Lung (tissue), 12 donors: ENCODE results near the gene LDB3. TPM values are rescaled to one million over a fixed set of nuclear protein-coding genes. Genes with fewer than 3 reads are reported as not detected.

Source experiments
- ATAC-seq: fragments of 200-7000 bp; cut with Tn5 transposase; one replicate; pipeline ENCODE4 v1.9.1; 2020; ENCODE audit warnings: moderate number of reproducible peaks; ENCODE audit not compliant: insufficient read depth, low FRiP score
- DNase-seq, 3 donors: peaks; one replicate each; pipeline ENCODE4 v3.0.0-alpha.2; 2013 to 2017
- H3K27ac ChIP-seq, 2 donors: one replicate each; pipeline ENCODE4 v1.5.1; 2013; ENCODE audit warnings: mild to moderate bottlenecking in 2 of 2, moderate library complexity in 2 of 2, control low read depth in 1 of 2, inconsistent platforms in 1 of 2, low read depth in 1 of 2, low read length in 1 of 2
- H3K27me3 ChIP-seq, 3 donors: one replicate each; pipeline ENCODE4 v1.5.1; 2013; ENCODE audit warnings: low read length in 2 of 3; ENCODE audit not compliant: control insufficient read depth in 3 of 3, insufficient read depth in 3 of 3
- H3K36me3 ChIP-seq, 4 donors: one replicate each; pipeline ENCODE4 v1.5.1; 2013; ENCODE audit warnings: low read length in 4 of 4, mild to moderate bottlenecking in 1 of 4, moderate library complexity in 1 of 4; ENCODE audit not compliant: control insufficient read depth in 4 of 4, insufficient read depth in 4 of 4
- H3K4me1 ChIP-seq, 5 donors: one replicate each; pipeline ENCODE4 v1.5.1; 2013; ENCODE audit warnings: low read length in 5 of 5, mild to moderate bottlenecking in 2 of 5, moderate library complexity in 1 of 5; ENCODE audit not compliant: control insufficient read depth in 5 of 5, insufficient read depth in 5 of 5
- H3K4me3 ChIP-seq: one replicate; pipeline ENCODE4 v1.5.1; 2013; ENCODE audit warnings: mild to moderate bottlenecking, control low read depth, moderate library complexity
- H3K9ac ChIP-seq, 2 donors: one replicate each; pipeline ENCODE4 v1.5.1; 2013; ENCODE audit warnings: low read length in 2 of 2, control low read depth in 1 of 2; ENCODE audit not compliant: insufficient read depth in 1 of 2
- H3K9me3 ChIP-seq, 4 donors: one replicate each; pipeline ENCODE4 v1.5.1; 2013; ENCODE audit warnings: low read length in 3 of 4, mild to moderate bottlenecking in 1 of 4, moderate library complexity in 1 of 4; ENCODE audit not compliant: control insufficient read depth in 4 of 4, insufficient read depth in 3 of 4
- CTCF ChIP-seq: IDR thresholded peaks from 2 replicates; pipeline ENCODE4 v1.5.1; 2012; ENCODE audit warnings: mild to moderate bottlenecking; ENCODE audit errors: control extremely low read depth, extremely low read depth
- WGBS, 2 donors: extraction: QIAGEN DNeasy Blood & Tissue Kit; methylation state at CpG; one replicate each; pipeline ENCODE4 v1.1.7; 2013; 5-methylcytosine and 5-hydroxymethylcytosine counted together
- polyA plus RNA-seq, 2 donors: library from polyadenylated mRNA; stranded (reverse); fragments of 200-250 nt; gene quantifications; one replicate each; pipeline ENCODE4 v1.2.1, GENCODE V29; 2013
- total RNA-seq, 2 donors: library from RNA; depleted of rRNA in 1 of 2; stranded (reverse); fragments of >200 nt in 1 of 2; gene quantifications; one replicate each; pipeline ENCODE4 v1.2.1, GENCODE V29; 2014 to 2021
- donor health status: control.
- donor health status: control.
- donor health status: Bipolar disorder and iron deficiency.
- donor health status: healthy.
- donor health status: DM: yes; HTN: yes; CAD: no.

Gene LDB3
- total and polyA plus RNA-seq, 4 donors, result 0.37 to 3.2 (median 1.5) TPM

- no peak for TF ChIP-seq CTCF
- Histone ChIP-seq H3K36me3 (no peaks in the 10 kb centered on the region), H3K9ac (no peak overlapping the region), H3K4me3 (no peak overlapping the region), H3K9me3 (no peaks in the 10 kb centered on the region), H3K27me3 (no peaks in the 10 kb centered on the region), H3K4me1 (peaks cover 0 to 53% (median 19%) of the 10 kb centered on the region in 5 donors), H3K27ac (peak overlapping the region in 1 of 2 donors; percentile 4)
- DNase-seq (no peak), ATAC-seq (no peak)
- WGBS, 2 donors, result 83 to 88% methylated on average over 3 of the region's 3 CpGs
Measured at GRCh38 chr10:86690657-86691084, 22.4 kb downstream of the LDB3 start.

- Histone ChIP-seq H3K4me1 (peaks cover 0 to 53% (median 18%) of the 10 kb centered on the region in 5 donors), H3K4me3 (no peak overlapping the region), H3K27ac (no peak overlapping the region), H3K27me3 (no peaks in the 10 kb centered on the region), H3K9me3 (no peaks in the 10 kb centered on the region), H3K9ac (no peak overlapping the region), H3K36me3 (no peaks in the 10 kb centered on the region)
- TF ChIP-seq CTCF, result no peak
- DNase-seq (no peak), ATAC-seq (no peak)
- WGBS, 2 donors, result 96 to 97% methylated on average over 14 of the region's 14 CpGs
Measured at GRCh38 chr10:86691333-86692022, 23.2 kb downstream of the LDB3 start.

- peaks cover 0 to 53% (median 18%) of the 10 kb centered on the region in 5 donors for H3K4me1 ChIP-seq
- DNase-seq, result no peak
- H3K9me3 ChIP-seq, result no peaks in the 10 kb centered on the region
- no peaks in the 10 kb centered on the region for H3K36me3 ChIP-seq
- 87 to 95% methylated on average over 8 of the region's 8 CpGs for WGBS, 2 donors
- no peak for TF ChIP-seq CTCF
- no peak for ATAC-seq
- H3K27ac ChIP-seq, result peak overlapping the region in 1 of 2 donors; percentile 30
- no peaks in the 10 kb centered on the region for H3K27me3 ChIP-seq
- no peak overlapping the region for H3K4me3 ChIP-seq
- no peak overlapping the region for H3K9ac ChIP-seq
Measured at GRCh38 chr10:86692023-86692514, 23.8 kb downstream of the LDB3 start.
